Keratinocyte (primary cell): ENCODE results near the gene IGFBP5. TPM values are rescaled to one million over a fixed set of nuclear protein-coding genes. Genes with fewer than 3 reads are reported as not detected.

Experiments used
- DNase-seq: peaks from one replicate; pipeline ENCODE4 v3.0.0-alpha.2; 2011; ENCODE audit warnings: low read depth, missing footprints, low spot score
- FAIRE-seq: peaks from 2 replicates; lab custom pipeline; 2011; peaks lifted over from hg19 to GRCh38; lab: Jason Lieb, UNC
- H2AFZ ChIP-seq: 2 replicates; pipeline ENCODE4 v1.6.0; 2012; ENCODE audit warnings: low read length, control low read depth, inconsistent platforms; ENCODE audit not compliant: control insufficient read depth
- H3K27ac ChIP-seq: 2 replicates; pipeline ENCODE4 v1.5.1; 2011; ENCODE audit warnings: low read length; ENCODE audit not compliant: control insufficient read depth, insufficient read depth
- H3K27me3 ChIP-seq: 3 replicates; pipeline ENCODE4 v1.6.0; 2011; ENCODE audit warnings: low read length; ENCODE audit not compliant: control insufficient read depth, insufficient read depth; ENCODE audit errors: extremely low read depth
- H3K36me3 ChIP-seq, 2 experiments: 2 replicates in 1 of 2; 3 replicates in 1 of 2; pipeline ENCODE4 v1.5.1; 2011; ENCODE audit warnings: low read length in 2 of 2, mild to moderate bottlenecking in 1 of 2; ENCODE audit not compliant: control insufficient read depth in 2 of 2, insufficient read depth in 2 of 2; ENCODE audit errors: extremely low read depth in 1 of 2
- H3K4me1 ChIP-seq: 3 replicates; pipeline ENCODE4 v1.5.1; 2011; ENCODE audit warnings: low read length; ENCODE audit not compliant: control insufficient read depth, insufficient read depth; ENCODE audit errors: extremely low read depth
- H3K4me2 ChIP-seq: 3 replicates; pipeline ENCODE4 v1.6.0; 2011; ENCODE audit warnings: low read depth, low read length; ENCODE audit not compliant: control insufficient read depth, insufficient read depth; ENCODE audit errors: extremely low read depth
- H3K4me3 ChIP-seq, 3 experiments: fragments of 200-600 bp in 1 of 3; sonication (generic) in 1 of 3; 2 replicates in 2 of 3; 3 replicates in 1 of 3; pipeline ENCODE4 v1.5.1; 2011 to 2016; ENCODE audit warnings: low read length in 3 of 3, mild to moderate bottlenecking in 3 of 3, control low read depth in 2 of 3, inconsistent platforms in 1 of 3, low read depth in 1 of 3, mixed read lengths in 1 of 3, mixed run types in 1 of 3, moderate library complexity in 1 of 3; ENCODE audit not compliant: control insufficient read depth in 2 of 3, insufficient read depth in 2 of 3; ENCODE audit errors: extremely low read depth in 1 of 3
- H3K79me2 ChIP-seq: 2 replicates; pipeline ENCODE4 v1.6.0; 2012; ENCODE audit warnings: low read length; ENCODE audit not compliant: control insufficient read depth, insufficient read depth
- H3K9ac ChIP-seq: 3 replicates; pipeline ENCODE4 v1.6.0; 2011; ENCODE audit warnings: low read length; ENCODE audit not compliant: control insufficient read depth, insufficient read depth; ENCODE audit errors: extremely low read depth
- H3K9me1 ChIP-seq: 3 replicates; pipeline ENCODE4 v1.6.0; 2011; ENCODE audit warnings: low read length; ENCODE audit not compliant: control insufficient read depth, insufficient read depth; ENCODE audit errors: extremely low read depth
- H3K9me3 ChIP-seq: 2 replicates; pipeline ENCODE4 v1.5.1; 2012; ENCODE audit warnings: low read depth, low read length; ENCODE audit not compliant: control insufficient read depth
- H4K20me1 ChIP-seq: 3 replicates; pipeline ENCODE4 v1.6.0; 2011; ENCODE audit warnings: low read length; ENCODE audit not compliant: control insufficient read depth, insufficient read depth; ENCODE audit errors: extremely low read depth
- CTCF ChIP-seq, 3 experiments: IDR thresholded peaks in 1 of 3; conservative IDR thresholded peaks in 1 of 3; optimal IDR thresholded peaks in 1 of 3; 2 replicates in 2 of 3; 3 replicates in 1 of 3; pipeline versions ENCODE3 to v1.5.1; 2011; ENCODE audit warnings: low read length in 3 of 3, mild to moderate bottlenecking in 3 of 3, moderate library complexity in 2 of 3, control low read depth in 1 of 3, inconsistent platforms in 1 of 3; ENCODE audit not compliant: insufficient read depth in 2 of 3; ENCODE audit errors: extremely low read depth in 1 of 3
- EZH2 ChIP-seq: IDR thresholded peaks from one replicate; pipeline ENCODE4 v1.6.1; 2012; ENCODE audit warnings: inconsistent platforms, mild to moderate bottlenecking, low read length, moderate library complexity
- dilution Hi-C: fragments of 300-500 bp; cut with MboI; formaldehyde crosslinking; loops from one replicate; pipeline ENCODE4 v1.7.0; 2020; ENCODE audit warnings: low sequenced_read_pairs; ENCODE audit not compliant: extremely low pct_ligation_motif_present
- polyA plus RNA-seq, 5 experiments: library from polyadenylated mRNA; depleted of rRNA in 3 of 5; stranded (reverse) in 3 of 5; stranded (forward) in 1 of 5; unstranded in 1 of 5; fragments of >200 nt; gene quantifications; 1 replicate in 1 of 5; 2 replicates in 3 of 5; 3 replicates in 1 of 5; pipeline versions ENCODE4 v1.2.1 to v1.2.3, GENCODE V29; 2011 to 2012; ENCODE audit warnings: missing spikeins in 2 of 5, low read depth in 1 of 5, low replicate concordance in 1 of 5

IGFBP5 gene
- polyA plus RNA-seq, 1 donor (not counting 4 experiments of a cell fraction or from before 2014, with no cell fraction given) = 1.1 TPM

DNA sequence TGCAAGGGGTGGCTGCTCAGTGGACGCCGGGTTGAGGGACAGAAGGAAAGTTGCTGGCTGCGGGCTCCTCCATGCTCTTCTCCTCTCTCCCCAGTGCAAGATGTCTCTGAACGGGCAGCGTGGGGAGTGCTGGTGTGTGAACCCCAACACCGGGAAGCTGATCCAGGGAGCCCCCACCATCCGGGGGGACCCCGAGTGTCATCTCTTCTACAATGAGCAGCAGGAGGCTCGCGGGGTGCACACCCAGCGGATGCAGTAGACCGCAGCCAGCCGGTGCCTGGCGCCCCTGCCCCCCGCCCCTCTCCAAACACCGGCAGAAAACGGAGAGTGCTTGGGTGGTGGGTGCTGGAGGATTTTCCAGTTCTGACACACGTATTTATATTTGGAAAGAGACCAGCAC, 31.5 kb downstream of the IGFBP5 start:
- Histone ChIP-seq H3K4me2 (no peak overlapping the region), H2AFZ (no peak overlapping the region), H3K27ac (no peak overlapping the region), H4K20me1 (no peaks in the 10 kb centered on the region), H3K9me1 (peaks cover 4% of the 10 kb centered on the region), H3K4me3 (no peak overlapping the region), H3K79me2 (no peaks in the 10 kb centered on the region), H3K27me3 (peaks cover 3% of the 10 kb centered on the region), H3K9me3 (no peaks in the 10 kb centered on the region), H3K36me3 (no peaks in the 10 kb centered on the region), H3K4me1 (peaks cover 36% of the 10 kb centered on the region), H3K9ac (no peak overlapping the region)
- TF ChIP-seq CTCF (optimal IDR thresholded peaks at IDR 0.05 in 1 of 3, IDR thresholded peaks at IDR 0.05 in 1 of 3, conservative IDR thresholded peaks at IDR 0.05 in 1 of 3; ENCODE audit: extremely low read depth in 1 of 3, insufficient read depth in 2 of 3, low read length in 3 of 3) = no peak
- TF ChIP-seq EZH2 = no peak
- no peak for FAIRE-seq
- dilution Hi-C loops = no loop called here
- no peak for DNase-seq

DNA sequence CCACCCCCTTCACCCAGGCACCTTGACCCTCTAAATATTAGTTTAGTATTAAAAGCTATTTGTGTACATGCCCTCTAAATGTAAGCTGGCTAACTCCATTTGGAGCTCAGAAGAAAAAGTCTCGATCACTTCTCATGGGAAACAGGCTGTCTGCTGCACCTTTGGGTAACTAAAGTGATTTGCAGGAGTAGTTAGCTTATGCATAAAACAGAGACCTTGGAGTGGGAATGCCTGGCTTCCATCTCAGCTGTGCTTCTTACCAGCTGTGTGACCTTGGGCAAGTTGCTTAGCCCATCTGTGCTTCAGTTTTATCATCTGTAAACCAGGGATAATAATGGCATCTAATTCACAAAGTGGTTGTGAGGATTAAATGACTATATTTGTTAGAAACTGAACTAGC, 32.2 kb downstream of the IGFBP5 start:
- dilution Hi-C loops = no loop called here
- peaks cover 3% of the 10 kb centered on the region for H3K27me3 ChIP-seq
- H3K36me3 ChIP-seq = no peaks in the 10 kb centered on the region
- TF ChIP-seq CTCF (optimal IDR thresholded peaks at IDR 0.05 in 1 of 3, IDR thresholded peaks at IDR 0.05 in 1 of 3, conservative IDR thresholded peaks at IDR 0.05 in 1 of 3; ENCODE audit: extremely low read depth in 1 of 3, insufficient read depth in 2 of 3, low read length in 3 of 3) (no peak), EZH2 (no peak)
- H2AFZ ChIP-seq = no peak overlapping the region
- peaks cover 4% of the 10 kb centered on the region for H3K9me1 ChIP-seq
- no peak overlapping the region for H3K9ac ChIP-seq
- no peak for FAIRE-seq
- H3K79me2 ChIP-seq = no peaks in the 10 kb centered on the region
- no peak overlapping the region for H3K4me3 ChIP-seq
- DNase-seq = no peak
- H4K20me1 ChIP-seq = no peaks in the 10 kb centered on the region
- no peak overlapping the region for H3K27ac ChIP-seq
- no peak overlapping the region for H3K4me2 ChIP-seq
- H3K4me1 ChIP-seq = peaks cover 39% of the 10 kb centered on the region
- no peaks in the 10 kb centered on the region for H3K9me3 ChIP-seq
